HG03103 (cell line): Measurements from ENCODE around the gene HMGCS2.
A peak's percentile ranks its signal among the peaks of the same experiment; 100 is the strongest.
"Not testable (repeated sequence)": the region's sequence is repeated elsewhere in the genome, so short reads cannot be mapped to it uniquely, and the experiment has no call there.

Source experiments
- ATAC-seq: cut with Tn5 transposase; IDR thresholded peaks from one replicate; pipeline ENCODE4 v1.9.1; 2021; ENCODE audit warnings: low read depth; ENCODE audit not compliant: unreplicated experiment

HMGCS2 gene

GRCh38 chr1:119732465-119733168, 36.1 kb downstream of the HMGCS2 start:
- ATAC-seq: no peak

GRCh38 chr1:119731741-119732430, 36.8 kb downstream of the HMGCS2 start:
- no peak for ATAC-seq

DNA sequence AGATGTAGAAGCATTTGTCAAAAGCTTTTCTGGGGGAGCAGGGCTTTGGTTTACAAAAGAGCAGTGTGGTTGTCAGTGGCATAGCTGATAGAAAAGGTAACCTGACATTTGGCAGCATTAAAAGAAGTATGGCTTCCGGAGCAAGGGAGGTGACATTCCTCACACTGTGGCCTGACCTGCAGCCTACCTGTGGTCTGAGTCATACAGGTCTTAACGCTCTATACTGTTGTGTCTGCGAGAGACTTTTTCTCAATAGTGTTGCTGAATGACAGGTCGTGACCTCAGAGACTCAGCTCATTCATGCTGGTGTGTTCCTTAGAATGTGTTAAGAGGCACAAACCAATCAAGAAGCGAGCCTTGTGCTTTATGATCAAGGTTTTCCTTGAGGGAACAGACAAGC, 37.6 kb downstream of the HMGCS2 start:
- no peak for ATAC-seq

GRCh38 chr1:119729044-119729443, 39.7 kb downstream of the HMGCS2 start:
- no peak for ATAC-seq

DNA sequence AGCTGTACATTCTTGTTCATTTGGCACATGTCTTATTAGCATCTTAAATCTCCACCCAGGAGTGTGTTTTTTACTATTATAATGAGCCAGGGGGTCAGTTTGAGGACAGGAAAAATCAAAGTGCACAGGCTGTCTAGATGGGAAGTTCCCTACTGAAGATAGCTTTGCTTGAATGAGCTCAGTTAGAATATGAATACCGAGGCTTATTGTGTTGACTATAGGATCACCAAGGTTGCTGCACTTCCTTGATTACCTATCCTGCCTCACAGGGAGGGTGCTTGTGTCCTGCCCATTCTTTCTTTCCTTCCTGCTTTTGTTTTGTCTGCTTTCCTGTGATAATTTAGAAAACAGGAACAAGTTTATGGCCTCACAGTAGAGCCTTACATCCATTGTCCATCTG, 40.7 kb downstream of the HMGCS2 start:
- no peak for ATAC-seq

GRCh38 chr1:119725626-119726025, 43.1 kb downstream of the HMGCS2 start:
- no peak for ATAC-seq

DNA sequence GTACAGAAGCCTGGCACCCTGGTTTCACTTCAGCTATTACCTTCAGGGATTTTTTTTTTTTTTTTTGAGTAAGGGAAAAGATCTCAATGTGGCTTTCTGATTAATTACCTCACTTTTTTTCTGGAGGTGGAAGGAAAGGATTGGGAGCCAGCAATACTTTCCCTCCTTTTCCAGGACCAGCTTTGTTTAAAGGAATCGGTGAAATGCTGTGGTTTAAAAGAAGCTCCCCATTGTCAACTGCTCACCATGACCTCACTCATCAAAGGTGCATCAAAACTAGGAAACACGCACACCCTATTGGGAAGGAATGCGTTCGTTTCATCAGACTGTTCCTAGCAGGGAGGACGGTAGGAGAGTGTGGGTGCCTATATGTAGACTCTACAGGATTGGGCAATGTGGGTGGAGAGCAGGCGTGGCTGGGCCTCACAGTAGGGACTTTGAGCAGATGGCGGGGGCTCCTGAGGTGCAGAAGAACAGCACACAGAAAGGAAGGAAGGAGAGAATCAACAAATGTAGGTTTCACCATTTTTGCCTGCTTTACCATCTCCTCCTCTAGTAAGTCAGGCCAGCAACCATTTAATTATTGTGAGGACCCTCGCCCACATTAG, 44.0 kb downstream of the HMGCS2 start:
- ATAC-seq: no peak

DNA sequence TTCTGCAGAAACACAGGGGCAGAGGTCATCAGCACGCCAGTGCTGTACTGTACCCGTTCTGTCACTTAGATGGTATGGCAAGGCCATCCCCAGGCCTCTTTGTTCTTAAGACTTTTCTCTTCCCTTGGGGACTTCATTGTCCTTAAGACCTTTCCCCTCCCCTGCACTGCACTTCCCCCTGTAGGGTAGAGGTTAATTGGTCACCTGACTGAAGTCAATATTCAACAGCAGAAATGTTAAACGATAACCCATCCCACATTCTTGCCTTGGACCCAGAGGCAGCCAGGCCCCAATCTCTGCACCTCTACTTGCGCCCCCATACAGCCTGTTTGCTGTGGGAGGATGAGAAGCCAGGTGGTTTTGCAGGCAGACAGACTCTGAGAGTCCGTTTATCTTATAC, 46.8 kb downstream of the HMGCS2 start:
- no peak for ATAC-seq

DNA sequence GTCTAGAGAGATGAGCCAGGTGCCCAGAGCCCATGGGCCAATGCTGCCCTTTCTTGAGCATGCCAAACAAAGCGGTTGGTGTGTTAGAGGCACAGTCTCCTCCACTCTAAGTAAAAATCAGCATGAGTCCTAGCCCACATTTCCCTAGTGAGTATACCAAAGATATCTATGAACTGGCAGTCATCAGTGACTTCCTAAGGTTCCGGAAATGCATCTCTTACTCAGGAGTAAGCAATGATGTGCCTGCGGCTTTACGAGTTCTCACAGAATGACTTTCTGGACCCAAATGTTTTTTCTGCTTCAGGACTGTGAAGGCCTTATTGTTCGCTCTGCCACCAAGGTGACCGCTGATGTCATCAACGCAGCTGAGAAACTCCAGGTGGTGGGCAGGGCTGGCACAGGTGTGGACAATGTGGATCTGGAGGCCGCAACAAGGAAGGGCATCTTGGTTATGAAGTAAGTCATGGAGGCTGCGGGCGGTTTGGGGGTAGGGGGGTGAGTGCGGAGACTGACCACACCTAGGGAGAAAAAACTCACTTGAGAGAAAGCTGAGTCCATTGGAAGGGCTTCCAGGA, 47.8 kb downstream of the HMGCS2 start:
- ATAC-seq: no peak

- no peak for ATAC-seq
Measured at GRCh38 chr1:119718972-119719371, 49.7 kb downstream of the HMGCS2 start.

DNA sequence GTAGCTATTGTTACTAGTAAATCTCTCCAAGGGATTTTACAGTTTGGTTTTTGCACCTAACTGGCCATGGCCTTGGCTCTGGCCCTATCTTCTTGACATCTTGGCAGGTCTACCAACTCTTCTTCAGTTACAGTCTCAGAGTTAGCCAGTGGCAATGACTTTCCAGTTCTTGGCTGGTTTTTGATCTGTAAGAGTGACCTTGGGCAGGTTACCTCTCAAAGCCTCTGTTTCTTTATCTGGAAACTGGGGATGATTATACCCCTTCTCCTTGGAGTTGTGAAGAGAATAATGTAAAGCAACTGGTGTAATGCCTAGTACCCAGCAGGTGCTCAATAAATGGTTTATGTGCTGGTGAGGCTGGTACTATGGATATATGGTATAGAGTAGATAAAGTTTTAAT, 50.3 kb downstream of the HMGCS2 start:
- no peak for ATAC-seq

DNA sequence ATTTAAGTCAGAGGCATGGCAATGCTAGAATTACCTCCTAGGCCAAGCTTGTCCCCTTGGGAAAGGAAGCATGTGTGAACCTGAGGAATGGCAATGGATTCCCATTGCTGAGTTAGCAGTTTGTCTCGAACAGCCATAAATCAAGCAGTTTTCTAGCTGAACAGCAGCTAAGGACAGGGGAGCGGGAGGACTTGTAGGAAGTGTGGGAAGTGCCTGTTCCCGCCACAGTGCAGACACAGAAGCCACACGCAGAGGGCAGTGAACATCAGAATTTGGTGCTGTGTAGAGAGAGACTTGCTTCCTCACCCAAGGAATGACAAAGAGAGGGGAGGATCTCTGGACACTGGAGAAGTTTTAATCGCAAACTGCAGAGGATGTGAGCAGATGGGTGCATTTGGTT, 53.2 kb downstream of the HMGCS2 start:
- ATAC-seq: no peak

DNA sequence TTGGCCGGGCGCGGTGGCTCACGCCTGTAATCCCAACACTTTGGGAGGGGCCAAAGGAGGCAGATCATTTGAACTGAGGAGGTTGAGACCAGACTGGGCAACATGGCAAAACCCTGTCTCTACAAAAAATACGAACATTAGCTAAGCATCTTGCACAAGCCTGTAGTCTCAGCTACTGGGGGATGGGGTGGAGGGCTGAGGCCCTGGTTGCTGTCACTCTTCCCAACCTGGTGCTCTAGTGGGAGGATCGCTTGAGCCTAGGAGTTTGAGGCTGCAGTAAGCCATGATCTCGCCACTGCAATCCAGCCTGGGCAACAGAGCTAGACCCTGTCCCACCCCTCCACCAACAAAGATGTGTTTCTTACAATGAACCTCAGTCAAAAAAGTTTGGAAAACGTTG, 54.1 kb downstream of the HMGCS2 start:
- ATAC-seq: no peak

GRCh38 chr1:119713749-119714456, 54.8 kb downstream of the HMGCS2 start:
- ATAC-seq: no peak

- ATAC-seq: no peak
Measured at GRCh38 chr1:119713039-119713748, 55.5 kb downstream of the HMGCS2 start.

DNA sequence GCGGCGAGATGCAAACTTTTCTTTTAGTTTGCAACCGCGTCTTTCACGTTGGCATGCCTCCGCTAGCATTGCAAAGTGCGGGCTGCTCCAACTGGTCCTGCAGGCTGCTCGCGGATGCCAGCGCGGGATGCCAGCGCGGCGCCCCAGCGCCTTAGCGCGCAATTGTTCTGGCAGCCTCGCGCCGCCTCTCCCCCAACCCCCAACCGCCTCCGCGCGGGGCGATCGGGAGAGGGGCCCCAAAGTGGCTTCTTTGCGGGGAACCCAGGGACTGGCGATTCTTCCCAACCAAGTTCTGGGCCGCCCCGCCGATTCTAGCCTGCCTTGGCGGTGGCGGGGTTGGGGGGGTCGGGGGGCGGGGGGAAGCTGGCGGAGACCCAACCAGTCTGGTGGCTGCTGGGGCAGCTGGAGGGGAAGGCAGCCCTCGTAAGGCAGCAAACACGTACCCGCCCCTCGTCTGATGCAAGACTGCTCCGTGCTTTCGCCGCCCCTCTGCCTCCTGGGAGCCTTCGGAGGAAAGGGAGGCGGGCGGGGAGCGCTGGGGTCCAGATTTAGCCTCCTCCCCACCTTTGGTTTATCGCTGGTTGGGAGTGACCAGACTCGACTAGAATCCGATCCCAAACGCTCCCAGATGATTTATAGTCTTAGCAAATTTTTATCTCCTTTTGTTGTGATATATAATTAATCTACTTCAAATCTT, 56.2 kb downstream of the HMGCS2 start:
- ATAC-seq: peak; percentile 39

GRCh38 chr1:119711804-119712341, 56.8 kb downstream of the HMGCS2 start, which contains the start of gene PHGDH:
Gene PHGDH, plus strand, starts transcription at chr1:119711934. Its CDS starts 89 bp downstream, at chr1:119712023.
- ATAC-seq: peak; percentile 57

- not testable (repeated sequence) for ATAC-seq
Measured at GRCh38 chr1:119711356-119711803, 57.3 kb downstream of the HMGCS2 start.

- ATAC-seq: not testable (repeated sequence)
Measured at GRCh38 chr1:119706599-119706998, 62.1 kb downstream of the HMGCS2 start.
